CD8-positive, alpha-beta memory T cell (primary cell): Measurements from ENCODE around the gene RGMA. TPM values are rescaled to one million over a fixed set of nuclear protein-coding genes. Genes with fewer than 3 reads are reported as not detected.

Experiments used
- CTCF ChIA-PET: fragments of 350-600 bp; sonication (Branson Sonifier 250); formaldehyde crosslinking; loops from one replicate; lab custom pipeline; 2021; ENCODE audit warnings: antibody characterized with exemption; lab: Charles Lee
- POLR2A ChIA-PET: fragments of 350-600 bp; sonication (Branson Sonifier 250); formaldehyde crosslinking; loops from one replicate; lab custom pipeline; 2021; ENCODE audit warnings: antibody characterized with exemption; lab: Charles Lee
- DNase-seq, 5 donors: peaks; one replicate each; pipeline versions ENCODE4 v3.0.0 to v3.0.0-alpha.2; 2020 to 2022; ENCODE audit warnings: mixed read lengths in 1 of 5
- H3K27ac ChIP-seq: one replicate; pipeline ENCODE4 v1.7.0; 2013; ENCODE audit warnings: low read depth, mild to moderate bottlenecking, low read length, moderate library complexity
- H3K27me3 ChIP-seq: 2 replicates; pipeline ENCODE4 v1.7.0; 2013; ENCODE audit warnings: low read length, mild to moderate bottlenecking; ENCODE audit not compliant: insufficient read depth, poor library complexity, severe bottlenecking
- H3K36me3 ChIP-seq: 2 replicates; pipeline ENCODE4 v1.7.0; 2013; ENCODE audit warnings: mild to moderate bottlenecking, low read length, moderate library complexity; ENCODE audit not compliant: insufficient read depth
- H3K4me1 ChIP-seq: 2 replicates; pipeline ENCODE4 v1.7.0; 2013; ENCODE audit warnings: mild to moderate bottlenecking, low read length, moderate library complexity; ENCODE audit not compliant: insufficient read depth
- H3K4me3 ChIP-seq: 2 replicates; pipeline ENCODE4 v1.7.0; 2013; ENCODE audit warnings: mild to moderate bottlenecking, low read length
- H3K9me3 ChIP-seq: 2 replicates; pipeline ENCODE4 v1.7.0; 2013; ENCODE audit warnings: mild to moderate bottlenecking, low read length
- H3K27ac Mint-ChIP-seq, 8 donors: one replicate each; pipeline ENCODE4 v1.8.0; 2020 to 2021; ENCODE audit warnings: mixed read lengths in 8 of 8, mild to moderate bottlenecking in 6 of 8, inconsistent platforms in 3 of 8, moderate library complexity in 3 of 8
- H3K27me3 Mint-ChIP-seq, 2 donors: one replicate each; pipeline ENCODE4 v1.8.0; 2020 to 2021; ENCODE audit warnings: mixed read lengths in 2 of 2, mild to moderate bottlenecking in 1 of 2, moderate library complexity in 1 of 2
- H3K36me3 Mint-ChIP-seq, 3 donors: one replicate each; pipeline ENCODE4 v1.8.0; 2020 to 2021; ENCODE audit warnings: mixed read lengths in 3 of 3, inconsistent platforms in 1 of 3, mild to moderate bottlenecking in 1 of 3
- H3K4me1 Mint-ChIP-seq, 3 donors: one replicate each; pipeline ENCODE4 v1.8.0; 2020 to 2021; ENCODE audit warnings: mixed read lengths in 3 of 3, inconsistent platforms in 1 of 3, mild to moderate bottlenecking in 1 of 3
- H3K4me3 Mint-ChIP-seq, 7 donors: one replicate each; pipeline ENCODE4 v1.8.0; 2020 to 2021; ENCODE audit warnings: mixed read lengths in 7 of 7, mild to moderate bottlenecking in 6 of 7, moderate library complexity in 4 of 7, inconsistent platforms in 2 of 7
- H3K9me3 Mint-ChIP-seq, 5 donors: one replicate each; pipeline ENCODE4 v1.8.0; 2020 to 2022; ENCODE audit warnings: mixed read lengths in 5 of 5, mild to moderate bottlenecking in 3 of 5, moderate library complexity in 2 of 5, inconsistent platforms in 1 of 5
- polyA plus RNA-seq: library from polyadenylated mRNA; unstranded; fragments of 300-500 nt; fragmentation: Illumina TruSeq; gene quantifications from one replicate; pipeline ENCODE4 v1.2.3, GENCODE V29; 2021
- total RNA-seq, 2 experiments: library from RNA; stranded (reverse); gene quantifications; one replicate each; pipeline ENCODE4 v1.2.3, GENCODE V29; 2021

The RGMA gene
- total and polyA plus RNA-seq, 3 experiments from 2014 or later: 0.20 TPM; not detected in 1

GRCh38 chr15:93076875-93077274, 12.1 kb downstream of the RGMA start:
- H3K4me1 ChIP-seq: peaks cover 7% of the 10 kb centered on the region

DNA sequence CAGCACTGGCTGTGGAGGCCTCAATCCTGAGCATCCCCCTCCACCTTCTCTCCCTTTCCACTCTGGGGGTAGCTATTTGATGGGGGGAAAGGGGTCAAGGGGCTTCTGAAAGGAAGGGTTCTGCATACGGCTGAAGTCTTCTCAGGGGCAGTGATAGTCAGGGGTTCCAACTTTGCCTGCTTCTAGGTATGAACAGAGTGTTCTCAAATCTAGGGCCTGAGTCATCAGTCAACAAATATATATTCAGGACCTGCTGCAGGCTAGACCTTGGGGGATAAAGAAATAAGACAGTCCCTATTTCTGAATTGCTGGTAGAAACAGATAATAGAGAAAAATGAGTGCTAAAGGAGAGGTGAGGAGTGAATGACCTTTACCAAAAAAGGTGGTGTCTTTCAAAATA, 12.8 kb downstream of the RGMA start:
- no peaks in the 10 kb centered on the region for H3K36me3 Mint-ChIP-seq
- H3K27ac Mint-ChIP-seq: no peak overlapping the region
- Histone ChIP-seq H3K27me3 (peaks cover 18% of the 10 kb centered on the region), H3K36me3 (no peaks in the 10 kb centered on the region), H3K9me3 (no peaks in the 10 kb centered on the region), H3K27ac (no peak overlapping the region), H3K4me3 (no peak overlapping the region), H3K4me1 (peaks cover 8% of the 10 kb centered on the region)
- CTCF ChIA-PET: interaction anchor here (1.4 kb wide), 1 partner anchor 12 kb away, joined by 8 read pairs; the partner anchor contains the start of gene RGMA
- POLR2A ChIA-PET: no interaction called here
- H3K9me3 Mint-ChIP-seq: peaks cover 0 to 1% (median 0%) of the 10 kb centered on the region in 5 donors
- no peak overlapping the region for H3K4me3 Mint-ChIP-seq
- DNase-seq: no peak
- H3K4me1 Mint-ChIP-seq: peaks cover 15 to 24% (median 23%) of the 10 kb centered on the region in 3 donors
- H3K27me3 Mint-ChIP-seq: peaks cover 46 to 88% of the 10 kb centered on the region in 2 donors

More at GRCh38 chr15:93076875-93077274, 12.1 kb downstream of the RGMA start:
- Histone ChIP-seq H3K27ac (no peak overlapping the region), H3K27me3 (peaks cover 11% of the 10 kb centered on the region), H3K36me3 (no peaks in the 10 kb centered on the region), H3K4me3 (no peak overlapping the region), H3K9me3 (no peaks in the 10 kb centered on the region)
- Mint-ChIP-seq H3K27me3 (peaks cover 46 to 87% of the 10 kb centered on the region in 2 donors), H3K27ac (no peak overlapping the region), H3K9me3 (peaks cover 0 to 1% (median 0%) of the 10 kb centered on the region in 5 donors), H3K4me1 (peaks cover 13 to 22% (median 20%) of the 10 kb centered on the region in 3 donors), H3K4me3 (no peak overlapping the region), H3K36me3 (no peaks in the 10 kb centered on the region)
- no peak for DNase-seq
- ChIA-PET CTCF (interaction anchor here (3.2 kb wide), 1 partner anchor 11 kb away, joined by 12 read pairs; the partner anchor contains the start of gene RGMA), POLR2A (no interaction called here)

GRCh38 chr15:93074599-93074998, 14.4 kb downstream of the RGMA start:
- Mint-ChIP-seq H3K27me3 (peaks cover 43 to 83% of the 10 kb centered on the region in 2 donors), H3K4me1 (peaks cover 15 to 24% (median 23%) of the 10 kb centered on the region in 3 donors), H3K27ac (no peak overlapping the region), H3K9me3 (no peaks in the 10 kb centered on the region), H3K36me3 (no peaks in the 10 kb centered on the region), H3K4me3 (peak overlapping the region in 2 of 7 donors; percentile 9 to 91)
- Histone ChIP-seq H3K27ac (no peak overlapping the region), H3K4me3 (no peak overlapping the region), H3K36me3 (no peaks in the 10 kb centered on the region), H3K4me1 (peaks cover 8% of the 10 kb centered on the region), H3K9me3 (no peaks in the 10 kb centered on the region), H3K27me3 (peaks cover 19% of the 10 kb centered on the region)
- ChIA-PET POLR2A (no interaction called here), CTCF (interaction anchor here (1.8 kb wide), 1 partner anchor 14 kb away, joined by 5 read pairs; the partner anchor contains the start of gene RGMA)
- no peak for DNase-seq

- H3K27me3 ChIP-seq: peaks cover 19% of the 10 kb centered on the region
- peak overlapping the region in 5 of 8 donors; percentile 48 to 92 (median 72) for H3K27ac Mint-ChIP-seq
- no peaks in the 10 kb centered on the region for H3K9me3 Mint-ChIP-seq
- peaks cover 8% of the 10 kb centered on the region for H3K4me1 ChIP-seq
- no peak overlapping the region for H3K4me3 ChIP-seq
- peaks cover 41 to 74% of the 10 kb centered on the region in 2 donors for H3K27me3 Mint-ChIP-seq
- ChIA-PET POLR2A (no interaction called here), CTCF (interaction anchor here (1.8 to 2.2 kb wide), 2 partner anchors 15 to 43 kb away, joined by 5 to 7 read pairs; partner anchors contain the start of gene RGMA)
- no peaks in the 10 kb centered on the region for H3K36me3 ChIP-seq
- no peak overlapping the region for H3K27ac ChIP-seq
- no peaks in the 10 kb centered on the region for H3K9me3 ChIP-seq
- DNase-seq: peak in 1 of 5 donors; percentile 30
- H3K36me3 Mint-ChIP-seq: no peaks in the 10 kb centered on the region
- peaks cover 15 to 24% (median 23%) of the 10 kb centered on the region in 3 donors for H3K4me1 Mint-ChIP-seq
- H3K4me3 Mint-ChIP-seq: peak overlapping the region; percentile 66 to 91 (median 86)
Measured at GRCh38 chr15:93073465-93073952, 15.5 kb downstream of the RGMA start.

DNA sequence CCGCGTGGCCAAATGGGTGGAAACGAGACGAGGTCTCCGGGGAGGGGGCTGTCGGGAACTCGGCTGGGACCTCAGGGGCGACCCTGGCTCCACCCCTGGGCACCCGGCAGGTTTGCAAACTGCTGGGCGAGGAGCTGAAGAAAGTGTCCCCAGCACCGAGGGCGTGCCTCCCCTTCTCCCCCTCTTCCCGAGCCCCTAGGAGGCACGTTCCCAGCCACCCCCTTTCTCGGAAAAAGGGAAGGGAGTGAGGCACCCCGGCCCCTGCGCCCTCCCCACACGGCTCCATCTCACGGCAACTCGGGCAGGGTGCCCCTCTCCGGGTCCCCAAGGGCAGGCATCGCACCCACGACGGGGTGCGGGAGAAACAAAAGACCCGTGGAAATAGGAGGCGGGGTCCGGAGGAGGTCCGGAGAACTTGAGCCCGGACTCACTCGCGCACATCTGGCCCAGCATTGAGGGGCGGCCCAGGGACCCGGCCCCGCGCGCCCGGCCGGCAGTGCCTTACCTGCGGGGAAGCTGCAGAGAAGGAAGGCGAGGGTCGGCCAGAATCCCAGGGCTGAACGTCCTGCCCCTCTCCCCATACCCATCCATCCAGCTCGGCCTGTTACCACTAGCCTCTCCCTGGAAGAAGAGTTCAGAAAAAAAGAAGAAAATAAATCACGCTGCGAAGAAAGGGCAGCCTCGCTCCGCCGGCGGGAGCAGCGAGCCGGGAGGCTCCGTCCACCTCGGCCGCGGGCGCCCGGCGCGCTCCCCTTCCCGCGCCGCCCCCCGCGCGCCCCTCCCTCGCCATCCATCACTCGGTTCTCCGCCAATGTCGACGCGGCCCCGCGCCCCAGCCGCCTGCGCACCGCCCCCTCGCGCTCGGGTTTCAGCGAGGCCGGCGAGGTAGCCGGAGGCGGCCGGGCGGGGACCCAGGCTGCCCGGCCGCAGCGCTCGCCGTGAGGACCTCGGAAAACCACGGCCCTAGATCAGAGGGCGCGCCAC, 16.3 kb downstream of the RGMA start:
- H3K4me1 Mint-ChIP-seq: peaks cover 15 to 24% (median 23%) of the 10 kb centered on the region in 3 donors
- Histone ChIP-seq H3K27ac (no peak overlapping the region), H3K36me3 (no peaks in the 10 kb centered on the region), H3K27me3 (peaks cover 19% of the 10 kb centered on the region), H3K4me3 (no peak overlapping the region), H3K9me3 (no peaks in the 10 kb centered on the region), H3K4me1 (peaks cover 8% of the 10 kb centered on the region)
- DNase-seq: no peak
- H3K9me3 Mint-ChIP-seq: no peaks in the 10 kb centered on the region
- H3K36me3 Mint-ChIP-seq: no peaks in the 10 kb centered on the region
- H3K27me3 Mint-ChIP-seq: peaks cover 38 to 68% of the 10 kb centered on the region in 2 donors
- peak overlapping the region; percentile 53 to 87 (median 76) for H3K4me3 Mint-ChIP-seq
- POLR2A ChIA-PET: no interaction called here
- CTCF ChIA-PET: interaction anchor here (1.5 to 2.2 kb wide), 3 partner anchors 15 to 42 kb away, joined by 3 to 7 read pairs (median 5); partner anchors contain the start of gene RGMA
- peak overlapping the region in 3 of 8 donors; percentile 9 to 91 (median 48) for H3K27ac Mint-ChIP-seq

DNA sequence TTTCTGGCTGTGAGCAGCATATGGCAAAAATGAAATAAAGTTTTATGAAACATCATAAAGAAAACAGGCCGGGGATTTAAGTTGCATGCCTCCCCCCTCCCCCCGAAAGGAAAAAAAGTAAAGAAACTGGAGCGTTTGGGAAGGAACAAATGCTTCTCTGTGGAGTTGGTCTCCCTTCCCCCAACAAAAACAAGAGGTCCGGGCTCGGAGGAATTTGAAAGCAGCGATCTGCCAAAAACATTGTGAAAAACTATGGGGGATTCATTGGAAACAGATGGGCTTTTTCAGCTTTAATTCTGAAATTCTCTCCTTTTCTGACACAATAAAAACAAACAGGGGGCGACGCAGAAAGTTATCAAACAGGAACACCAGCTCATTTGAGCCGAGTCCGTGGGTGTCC, 17.0 kb downstream of the RGMA start:
- Mint-ChIP-seq H3K9me3 (no peaks in the 10 kb centered on the region), H3K4me1 (peaks cover 15 to 24% (median 23%) of the 10 kb centered on the region in 3 donors), H3K36me3 (no peaks in the 10 kb centered on the region), H3K27me3 (peaks cover 37 to 61% of the 10 kb centered on the region in 2 donors), H3K27ac (peak overlapping the region in 2 of 8 donors; percentile 9 to 91), H3K4me3 (peak overlapping the region; percentile 36 to 80 (median 65))
- Histone ChIP-seq H3K27ac (no peak overlapping the region), H3K4me1 (peaks cover 8% of the 10 kb centered on the region), H3K27me3 (peaks cover 19% of the 10 kb centered on the region), H3K36me3 (no peaks in the 10 kb centered on the region), H3K4me3 (no peak overlapping the region), H3K9me3 (no peaks in the 10 kb centered on the region)
- CTCF ChIA-PET: interaction anchor here (1.5 to 2.2 kb wide), 2 partner anchors 16 to 42 kb away, joined by 3 to 7 read pairs; no protein-coding TSS in a partner anchor
- DNase-seq: no peak
- POLR2A ChIA-PET: no interaction called here

- H3K9me3 ChIP-seq: no peaks in the 10 kb centered on the region
- Mint-ChIP-seq H3K27me3 (peaks cover 35 to 59% of the 10 kb centered on the region in 2 donors), H3K27ac (no peak overlapping the region), H3K4me1 (peaks cover 15 to 24% (median 23%) of the 10 kb centered on the region in 3 donors), H3K4me3 (peak overlapping the region in 4 of 7 donors; percentile 53 to 69 (median 62)), H3K36me3 (no peaks in the 10 kb centered on the region), H3K9me3 (no peaks in the 10 kb centered on the region)
- H3K4me3 ChIP-seq: no peak overlapping the region
- H3K4me1 ChIP-seq: peaks cover 8% of the 10 kb centered on the region
- ChIA-PET CTCF (interaction anchor here (1.2 to 2.2 kb wide), 3 partner anchors 17 to 42 kb away, joined by 3 to 7 read pairs (median 3); no protein-coding TSS in a partner anchor), POLR2A (no interaction called here)
- H3K27me3 ChIP-seq: peaks cover 19% of the 10 kb centered on the region
- no peak overlapping the region for H3K27ac ChIP-seq
- no peaks in the 10 kb centered on the region for H3K36me3 ChIP-seq
- DNase-seq: no peak
Measured at GRCh38 chr15:93071469-93071936, 17.5 kb downstream of the RGMA start.
